ENCODE results near the gene NPC2. TPM values are rescaled to one million over a fixed set of nuclear protein-coding genes. Genes with fewer than 3 reads are reported as not detected.
A peak's percentile ranks its signal among the peaks of the same experiment; 100 is the strongest.

Gene NPC2
- total RNA-seq, 1 donor from 2014 or later = 191 TPM

DNA sequence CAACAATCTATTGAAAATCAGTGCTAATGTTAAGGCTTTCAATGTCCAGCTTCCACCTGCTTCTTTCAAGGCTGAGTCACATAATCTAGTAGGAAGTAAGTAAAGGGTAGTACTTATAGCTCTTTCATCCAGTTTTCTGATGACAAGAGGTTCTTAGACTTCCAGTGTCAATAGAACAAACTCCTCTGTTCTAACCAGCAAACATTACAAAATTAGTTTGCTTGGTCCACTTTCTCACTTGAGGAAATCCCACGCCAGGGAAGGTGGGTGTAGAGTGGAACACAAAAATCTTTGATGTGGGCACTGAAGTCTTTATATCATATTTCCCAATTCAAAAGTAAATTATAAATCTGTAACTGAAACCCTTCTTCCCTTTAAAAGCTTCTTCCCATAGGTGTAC, 2.6 kb downstream of the NPC2 start:
- no peaks in the 10 kb centered on the region for H3K27me3 ChIP-seq (ENCODE audit: control insufficient read depth, insufficient read depth, low read length)
- FAIRE-seq (no peak), DNase-seq (ENCODE audit: low read depth) (no peak)
- TF ChIP-seq, protein P1, sequence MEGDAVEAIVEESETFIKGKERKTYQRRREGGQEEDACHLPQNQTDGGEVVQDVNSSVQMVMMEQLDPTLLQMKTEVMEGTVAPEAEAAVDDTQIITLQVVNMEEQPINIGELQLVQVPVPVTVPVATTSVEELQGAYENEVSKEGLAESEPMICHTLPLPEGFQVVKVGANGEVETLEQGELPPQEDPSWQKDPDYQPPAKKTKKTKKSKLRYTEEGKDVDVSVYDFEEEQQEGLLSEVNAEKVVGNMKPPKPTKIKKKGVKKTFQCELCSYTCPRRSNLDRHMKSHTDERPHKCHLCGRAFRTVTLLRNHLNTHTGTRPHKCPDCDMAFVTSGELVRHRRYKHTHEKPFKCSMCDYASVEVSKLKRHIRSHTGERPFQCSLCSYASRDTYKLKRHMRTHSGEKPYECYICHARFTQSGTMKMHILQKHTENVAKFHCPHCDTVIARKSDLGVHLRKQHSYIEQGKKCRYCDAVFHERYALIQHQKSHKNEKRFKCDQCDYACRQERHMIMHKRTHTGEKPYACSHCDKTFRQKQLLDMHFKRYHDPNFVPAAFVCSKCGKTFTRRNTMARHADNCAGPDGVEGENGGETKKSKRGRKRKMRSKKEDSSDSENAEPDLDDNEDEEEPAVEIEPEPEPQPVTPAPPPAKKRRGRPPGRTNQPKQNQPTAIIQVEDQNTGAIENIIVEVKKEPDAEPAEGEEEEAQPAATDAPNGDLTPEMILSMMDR (IDR thresholded peaks at IDR 0.05; ENCODE audit: insufficient read depth, low read length, severe bottlenecking) = no peak
- no peak overlapping the region for H3K4me3 ChIP-seq (ENCODE audit: low read depth, low read length)
- peaks cover 5% of the 10 kb centered on the region for H3K36me3 ChIP-seq (ENCODE audit: control insufficient read depth, insufficient read depth, low read length)

DNA sequence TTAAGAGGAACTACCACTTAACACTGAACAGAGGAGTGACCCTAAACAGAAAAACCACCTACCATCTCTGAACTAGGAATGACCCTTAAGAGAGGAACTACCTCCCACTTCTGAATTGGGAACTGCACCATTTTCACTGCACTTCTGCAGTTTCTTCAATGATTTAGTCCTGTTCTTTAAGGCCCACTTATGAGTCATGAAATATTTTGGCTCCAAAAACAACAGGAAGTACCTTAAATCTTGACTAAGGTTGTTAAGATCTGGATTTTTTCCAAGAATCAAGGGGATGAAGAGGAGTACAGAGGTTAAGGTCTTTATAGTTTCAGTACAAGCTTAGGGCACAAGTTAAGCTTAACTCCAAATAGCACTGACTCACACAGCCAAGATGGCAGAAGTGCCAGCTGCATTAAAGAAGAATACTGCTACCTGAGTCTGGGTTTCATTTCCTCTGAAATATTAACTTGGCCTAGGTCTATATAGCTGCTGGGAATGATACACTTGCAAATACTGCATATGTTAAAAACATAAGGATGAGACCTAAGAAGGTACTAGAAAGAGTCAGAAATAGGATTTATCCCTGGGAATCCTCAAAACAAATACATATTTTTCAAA, 4.2 kb downstream of the NPC2 start:
- TF ChIP-seq, protein P1 (IDR thresholded peaks at IDR 0.05; ENCODE audit: insufficient read depth, low read length, severe bottlenecking) = no peak
- peak; percentile 61 for DNase-seq (ENCODE audit: low read depth)
- Histone ChIP-seq H3K4me3 (ENCODE audit: low read depth, low read length) (no peak overlapping the region), H3K36me3 (ENCODE audit: control insufficient read depth, insufficient read depth, low read length) (peaks cover 5% of the 10 kb centered on the region), H3K27me3 (ENCODE audit: control insufficient read depth, insufficient read depth, low read length) (no peaks in the 10 kb centered on the region)
- no peak for FAIRE-seq

- FAIRE-seq (no peak), DNase-seq (ENCODE audit: low read depth) (no peak)
- Histone ChIP-seq H3K36me3 (ENCODE audit: control insufficient read depth, insufficient read depth, low read length) (peaks cover 8% of the 10 kb centered on the region), H3K4me3 (ENCODE audit: low read depth, low read length) (no peak overlapping the region), H3K27me3 (ENCODE audit: control insufficient read depth, insufficient read depth, low read length) (no peaks in the 10 kb centered on the region)
- TF ChIP-seq, protein P1 (IDR thresholded peaks at IDR 0.05; ENCODE audit: insufficient read depth, low read length, severe bottlenecking) = no peak
Observed at GRCh38 chr14:74486164-74486563, 6.9 kb downstream of the NPC2 start.

GRCh38 chr14:74483321-74483720, 9.8 kb downstream of the NPC2 start:
- Histone ChIP-seq H3K27me3 (ENCODE audit: control insufficient read depth, insufficient read depth, low read length) (no peaks in the 10 kb centered on the region), H3K4me3 (ENCODE audit: low read depth, low read length) (no peak overlapping the region), H3K36me3 (ENCODE audit: control insufficient read depth, insufficient read depth, low read length) (peaks cover 11% of the 10 kb centered on the region)
- TF ChIP-seq, protein P1 (IDR thresholded peaks at IDR 0.05; ENCODE audit: insufficient read depth, low read length, severe bottlenecking) = no peak
- DNase-seq (ENCODE audit: low read depth) (no peak), FAIRE-seq (no peak)

GRCh38 chr14:74482571-74482970, 10.5 kb downstream of the NPC2 start:
- DNase-seq (ENCODE audit: low read depth) (no peak), FAIRE-seq (no peak)
- H3K36me3 ChIP-seq (ENCODE audit: control insufficient read depth, insufficient read depth, low read length) = peaks cover 10% of the 10 kb centered on the region
- no peak overlapping the region for H3K4me3 ChIP-seq (ENCODE audit: low read depth, low read length)
- H3K27me3 ChIP-seq (ENCODE audit: control insufficient read depth, insufficient read depth, low read length) = no peaks in the 10 kb centered on the region
- TF ChIP-seq, protein P1 (IDR thresholded peaks at IDR 0.05; ENCODE audit: insufficient read depth, low read length, severe bottlenecking) = no peak

GRCh38 chr14:74480046-74480445, 13.1 kb downstream of the NPC2 start:
- H3K27me3 ChIP-seq (ENCODE audit: control insufficient read depth, insufficient read depth, low read length) = no peaks in the 10 kb centered on the region
- peaks cover 8% of the 10 kb centered on the region for H3K36me3 ChIP-seq (ENCODE audit: control insufficient read depth, insufficient read depth, low read length)
- DNase-seq (ENCODE audit: low read depth) (no peak), FAIRE-seq (no peak)
- no peak overlapping the region for H3K4me3 ChIP-seq (ENCODE audit: low read depth, low read length)
- TF ChIP-seq, protein P1 (IDR thresholded peaks at IDR 0.05; ENCODE audit: insufficient read depth, low read length, severe bottlenecking) = no peak
